Thymus (tissue), 11 donors: Measurements from ENCODE around the gene ADGRB3. TPM values are rescaled to one million over a fixed set of nuclear protein-coding genes. Genes with fewer than 3 reads are reported as not detected.

Experiments used
- DNase-seq, 9 donors: peaks; one replicate each; pipeline ENCODE4 v3.0.0-alpha.2; 2013; ENCODE audit warnings: low spot score in 9 of 9, low read depth in 6 of 9, missing footprints in 1 of 9
- H3K27ac ChIP-seq, 2 donors: one replicate each; pipeline ENCODE4 v1.5.1; 2013; ENCODE audit warnings: control low read depth in 1 of 2, low read depth in 1 of 2, low read length in 1 of 2, mild to moderate bottlenecking in 1 of 2, moderate library complexity in 1 of 2
- H3K27me3 ChIP-seq, 2 donors: one replicate each; pipeline ENCODE4 v1.5.1; 2013; ENCODE audit warnings: low read length in 1 of 2; ENCODE audit not compliant: control insufficient read depth in 2 of 2, insufficient read depth in 1 of 2
- H3K36me3 ChIP-seq, 2 donors: one replicate each; pipeline ENCODE4 v1.5.1; 2013; ENCODE audit warnings: low read length in 1 of 2, mild to moderate bottlenecking in 1 of 2, moderate library complexity in 1 of 2; ENCODE audit not compliant: control insufficient read depth in 2 of 2, insufficient read depth in 2 of 2
- H3K4me1 ChIP-seq, 2 donors: one replicate each; pipeline ENCODE4 v1.5.1; 2013; ENCODE audit warnings: low read length in 2 of 2; ENCODE audit not compliant: control insufficient read depth in 2 of 2, insufficient read depth in 2 of 2
- H3K4me3 ChIP-seq, 2 donors: one replicate each; pipeline ENCODE4 v1.5.1; 2013; ENCODE audit warnings: low read length in 2 of 2, control low read depth in 1 of 2, mild to moderate bottlenecking in 1 of 2
- H3K9me3 ChIP-seq, 2 donors: one replicate each; pipeline ENCODE4 v1.5.1; 2013; ENCODE audit warnings: low read length in 1 of 2, mild to moderate bottlenecking in 1 of 2; ENCODE audit not compliant: control insufficient read depth in 2 of 2, insufficient read depth in 1 of 2
- WGBS: extraction: QIAGEN DNeasy Blood & Tissue Kit; methylation state at CpG from one replicate; pipeline ENCODE4 v1.1.7; 2013; 5-methylcytosine and 5-hydroxymethylcytosine counted together
- polyA plus RNA-seq: library from polyadenylated mRNA; stranded (reverse); fragments of 200-250 nt; gene quantifications from one replicate; pipeline ENCODE4 v1.2.3, GENCODE V29; 2013
- total RNA-seq: library from RNA; stranded (reverse); fragments of 120-200 nt; gene quantifications from one replicate; pipeline ENCODE4 v1.2.4, GENCODE V29; 2013
- donor health status: healthy.

ADGRB3 gene
- total and polyA plus RNA-seq, 2 donors, result 0.09 TPM

DNA sequence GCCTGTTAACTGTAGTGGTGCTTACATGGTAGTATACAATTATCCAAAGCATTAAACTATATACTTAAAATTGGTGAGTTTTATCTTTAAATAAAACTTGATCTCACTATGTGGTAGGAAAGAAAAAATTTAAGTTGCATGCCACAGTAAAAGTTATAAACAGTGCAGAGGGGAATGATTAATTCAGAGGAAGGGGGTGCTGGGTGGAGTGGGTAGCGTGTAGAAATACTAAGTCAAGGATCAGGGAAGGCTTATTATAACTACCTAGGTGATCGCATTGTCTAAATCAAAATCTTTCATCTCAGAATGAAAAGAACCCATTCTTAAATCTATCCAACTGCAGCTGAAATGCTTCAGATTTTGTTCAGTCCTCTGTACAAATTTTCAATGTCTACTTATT is 428.3 kb downstream of the ADGRB3 start:
- Histone ChIP-seq H3K9me3 (no peaks in the 10 kb centered on the region), H3K27ac (no peak overlapping the region), H3K4me1 (no peaks in the 10 kb centered on the region), H3K27me3 (no peaks in the 10 kb centered on the region), H3K36me3 (no peaks in the 10 kb centered on the region), H3K4me3 (no peak overlapping the region)
- DNase-seq, result no peak
- WGBS, result 94% methylated on average over 2 of the region's 2 CpGs

DNA sequence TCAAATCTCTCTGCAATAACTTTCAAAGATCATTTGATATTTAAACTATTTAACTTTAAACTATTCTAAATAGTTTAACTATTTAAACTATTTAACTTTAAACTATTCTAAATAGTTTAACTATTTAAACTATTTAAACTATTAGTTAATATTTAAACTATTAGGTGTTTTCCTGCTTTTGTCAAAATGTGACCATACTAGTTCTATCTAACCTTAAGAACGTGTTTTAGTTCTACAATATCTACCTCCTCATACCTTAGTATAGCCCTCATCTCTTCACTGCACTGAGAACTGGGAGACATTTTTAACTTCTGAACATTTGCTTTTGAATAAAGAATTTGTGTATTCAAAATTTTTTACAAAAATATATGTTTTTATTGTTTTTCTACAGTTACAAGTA is 429.1 kb downstream of the ADGRB3 start:
- H3K27me3 ChIP-seq, result no peaks in the 10 kb centered on the region
- DNase-seq, result no peak
- no peaks in the 10 kb centered on the region for H3K36me3 ChIP-seq
- H3K4me3 ChIP-seq, result no peak overlapping the region
- no peaks in the 10 kb centered on the region for H3K4me1 ChIP-seq
- no peak overlapping the region for H3K27ac ChIP-seq
- WGBS, result 89% methylated on average over 1 of the region's 1 CpG
- H3K9me3 ChIP-seq, result no peaks in the 10 kb centered on the region

DNA sequence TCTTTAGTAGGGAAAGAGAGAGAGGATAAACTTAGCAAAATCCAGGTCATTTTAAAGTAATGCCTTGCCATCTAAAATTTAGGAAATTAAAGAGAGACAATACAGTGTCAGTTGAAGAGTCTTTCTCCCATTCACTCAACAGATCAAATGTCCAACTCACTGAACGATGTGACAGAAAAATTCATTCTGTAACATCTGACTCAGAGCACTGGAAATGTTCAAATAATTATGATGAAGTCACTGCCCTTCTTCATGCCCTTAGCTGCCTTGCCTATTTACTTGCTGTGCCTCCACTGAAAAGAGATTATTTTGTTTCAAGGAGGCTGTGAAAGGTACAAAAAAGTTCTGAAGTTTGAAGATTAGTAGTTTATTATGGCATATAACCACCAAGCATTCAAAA is 434.8 kb downstream of the ADGRB3 start:
- Histone ChIP-seq H3K27ac (no peak overlapping the region), H3K4me3 (no peak overlapping the region), H3K4me1 (no peaks in the 10 kb centered on the region), H3K36me3 (no peaks in the 10 kb centered on the region), H3K9me3 (no peaks in the 10 kb centered on the region), H3K27me3 (no peaks in the 10 kb centered on the region)
- DNase-seq, result no peak
- WGBS, result 95% methylated on average over 1 of the region's 1 CpG

DNA sequence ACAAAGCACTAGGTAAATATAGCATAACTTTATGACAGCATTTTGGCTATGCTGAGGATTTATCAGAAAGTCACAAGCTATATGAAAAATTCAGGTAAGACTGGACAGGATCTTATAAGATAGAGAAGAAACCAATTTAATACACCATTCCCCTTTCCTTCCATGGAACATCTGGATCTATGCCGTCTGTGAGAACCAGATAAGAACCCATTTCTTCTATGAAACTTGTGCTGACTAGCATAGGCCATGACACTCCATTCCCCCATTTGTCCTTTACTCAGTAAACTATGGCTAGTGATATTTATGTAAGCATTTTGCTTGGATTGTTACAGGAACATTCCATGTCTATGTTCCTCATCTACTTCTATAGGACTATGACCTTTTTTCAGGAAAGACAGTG is 437.7 kb downstream of the ADGRB3 start:
- Histone ChIP-seq H3K9me3 (no peaks in the 10 kb centered on the region), H3K36me3 (no peaks in the 10 kb centered on the region), H3K27ac (no peak overlapping the region), H3K27me3 (no peaks in the 10 kb centered on the region), H3K4me3 (no peak overlapping the region), H3K4me1 (no peaks in the 10 kb centered on the region)
- WGBS, result 96% methylated on average over 1 of the region's 1 CpG
- no peak for DNase-seq

DNA sequence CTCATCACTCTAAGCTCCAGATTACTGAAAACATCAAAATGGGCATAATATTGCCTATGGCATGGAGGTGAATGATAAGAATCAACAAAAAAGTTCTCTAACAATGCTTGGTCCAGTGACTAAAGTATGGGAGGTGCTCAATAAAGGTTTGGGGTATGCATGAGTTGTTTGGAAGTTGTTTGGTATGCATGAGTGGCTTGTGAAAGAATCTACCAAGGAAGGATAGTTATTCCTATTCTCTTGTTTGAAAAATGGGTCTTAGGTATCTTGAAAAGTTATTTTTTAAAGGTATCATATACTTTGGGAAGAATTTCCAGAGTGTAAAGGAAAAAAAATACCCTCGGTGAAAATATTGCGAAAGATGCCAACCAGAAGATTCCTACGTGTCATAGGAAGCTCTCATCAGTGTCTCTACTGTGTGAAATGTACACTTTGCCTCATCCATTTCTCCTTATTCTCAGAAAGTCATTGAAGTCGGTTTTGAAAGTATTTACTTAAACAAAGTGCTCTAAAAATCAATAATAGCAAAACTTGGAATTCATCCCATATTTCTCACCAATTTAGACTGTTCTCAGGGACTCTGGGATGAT is 449.8 kb downstream of the ADGRB3 start:
- no peak for DNase-seq
- H3K9me3 ChIP-seq, result no peaks in the 10 kb centered on the region
- H3K4me3 ChIP-seq, result no peak overlapping the region
- WGBS, result 90% methylated on average over 4 of the region's 4 CpGs
- no peaks in the 10 kb centered on the region for H3K36me3 ChIP-seq
- no peaks in the 10 kb centered on the region for H3K27me3 ChIP-seq
- no peak overlapping the region for H3K27ac ChIP-seq
- H3K4me1 ChIP-seq, result no peaks in the 10 kb centered on the region

DNA sequence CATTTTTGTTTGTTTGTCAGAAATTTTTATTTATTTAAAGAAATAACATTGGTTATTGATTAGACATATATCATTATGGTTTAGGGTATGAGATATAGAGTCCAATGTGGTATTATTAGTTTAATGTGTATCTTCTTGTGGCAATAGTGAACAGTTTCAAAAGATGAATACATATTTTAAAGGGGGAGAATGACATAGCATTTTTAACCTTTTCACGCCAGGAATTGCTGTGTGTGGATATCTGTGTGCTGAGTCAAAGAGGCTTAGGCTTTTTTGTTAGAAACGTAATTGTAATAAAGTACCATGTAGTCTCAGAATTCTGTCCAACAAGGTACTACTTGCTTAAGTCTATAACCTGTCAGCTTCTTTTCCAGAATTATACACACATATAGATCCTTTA is 451.6 kb downstream of the ADGRB3 start:
- Histone ChIP-seq H3K36me3 (no peaks in the 10 kb centered on the region), H3K27me3 (no peaks in the 10 kb centered on the region), H3K9me3 (no peaks in the 10 kb centered on the region), H3K27ac (no peak overlapping the region), H3K4me1 (no peaks in the 10 kb centered on the region), H3K4me3 (no peak overlapping the region)
- WGBS, result 90% methylated on average over 2 of the region's 2 CpGs
- DNase-seq, result no peak

DNA sequence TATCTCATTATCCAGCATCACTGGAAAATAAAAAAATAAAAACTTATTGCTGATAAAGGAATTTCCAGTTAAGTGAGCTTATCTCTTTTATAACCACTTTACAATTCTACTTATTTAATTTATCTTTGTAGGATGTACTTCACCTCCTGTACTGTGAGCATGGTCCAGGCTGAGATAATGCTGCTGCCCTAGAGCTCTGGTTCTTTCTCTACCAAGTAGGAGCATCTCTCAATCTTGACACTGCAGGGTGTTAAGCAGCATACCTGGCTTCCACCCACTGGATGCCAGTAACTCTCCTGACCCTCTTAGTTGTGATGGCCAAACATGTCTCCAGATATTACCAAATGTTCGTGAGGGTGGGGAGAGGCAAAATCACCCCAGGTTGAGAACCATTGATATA is 454.5 kb downstream of the ADGRB3 start:
- WGBS, result 84% methylated on average over 1 of the region's 1 CpG
- Histone ChIP-seq H3K27me3 (no peaks in the 10 kb centered on the region), H3K4me1 (no peaks in the 10 kb centered on the region)

DNA sequence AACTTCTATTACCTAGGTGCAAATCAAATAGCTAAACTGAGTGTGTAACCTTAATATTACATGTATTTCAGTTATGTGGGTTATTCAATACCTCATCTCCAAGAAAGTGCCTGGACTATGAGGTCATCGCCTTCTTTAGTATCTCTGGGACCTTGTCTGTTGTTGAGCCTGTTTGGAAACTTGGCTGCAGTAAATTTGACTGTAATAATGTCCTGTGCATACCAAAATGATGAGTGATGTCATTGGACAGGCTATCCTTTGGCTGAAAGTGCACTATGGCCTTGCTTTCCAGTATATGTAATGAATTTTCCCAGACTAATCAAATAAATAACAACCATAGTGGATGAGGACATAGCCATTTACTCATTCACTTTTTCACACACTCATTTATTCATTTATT is 455.1 kb downstream of the ADGRB3 start:
- WGBS, result 85% methylated on average over 1 of the region's 1 CpG
- H3K4me3 ChIP-seq, result no peak overlapping the region
- H3K27me3 ChIP-seq, result no peaks in the 10 kb centered on the region

More for the DNA sequence above, 454.5 kb downstream of the ADGRB3 start:
- no peaks in the 10 kb centered on the region for H3K9me3 ChIP-seq
- H3K4me3 ChIP-seq, result no peak overlapping the region
- DNase-seq, result no peak
- no peaks in the 10 kb centered on the region for H3K36me3 ChIP-seq
- H3K27ac ChIP-seq, result no peak overlapping the region

DNA sequence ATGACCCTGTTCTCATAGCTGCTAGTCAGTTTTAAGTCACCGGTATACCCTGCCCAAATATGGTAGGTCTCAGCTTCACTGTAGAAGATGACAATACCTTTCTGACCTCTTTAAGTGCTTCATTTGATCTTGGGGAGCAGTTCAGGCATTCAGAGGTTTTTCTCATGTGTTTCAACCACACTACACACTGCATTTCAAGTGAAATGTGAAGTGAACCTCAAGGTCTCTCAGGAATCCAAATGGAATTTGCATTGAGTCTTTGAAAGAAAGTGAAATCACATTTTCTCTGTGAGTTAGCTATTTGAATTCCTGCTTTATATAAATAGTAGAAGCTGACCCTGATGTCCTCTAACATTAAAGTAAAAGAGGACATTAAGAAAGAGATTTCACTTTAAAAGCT is 461.6 kb downstream of the ADGRB3 start:
- 97% methylated on average over 1 of the region's 1 CpG for WGBS
- no peaks in the 10 kb centered on the region for H3K36me3 ChIP-seq
- no peak for DNase-seq

More for the DNA sequence above, 455.1 kb downstream of the ADGRB3 start:
- H3K27ac ChIP-seq, result no peak overlapping the region
- no peaks in the 10 kb centered on the region for H3K36me3 ChIP-seq
- H3K4me1 ChIP-seq, result no peaks in the 10 kb centered on the region
- H3K9me3 ChIP-seq, result no peaks in the 10 kb centered on the region
- DNase-seq, result no peak

DNA sequence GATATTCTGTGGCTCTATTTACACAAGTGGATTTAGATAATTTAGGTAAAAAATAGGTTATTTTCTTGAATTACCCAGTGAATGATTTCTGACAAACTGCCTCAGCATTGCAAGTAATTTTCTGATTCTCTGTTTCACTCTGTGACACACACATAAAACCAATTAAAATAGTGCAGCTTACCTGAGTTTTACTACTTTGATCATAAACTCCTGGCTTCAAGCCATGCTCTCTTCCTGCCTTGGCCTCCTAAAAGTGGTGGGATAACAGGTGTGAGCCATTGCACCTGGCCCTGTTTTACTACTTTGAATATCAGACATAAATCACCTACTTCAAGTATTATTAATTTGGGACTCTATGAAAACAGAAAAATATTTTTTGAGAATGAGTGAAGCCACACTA is 462.9 kb downstream of the ADGRB3 start:
- H3K4me3 ChIP-seq, result no peak overlapping the region
- H3K36me3 ChIP-seq, result no peaks in the 10 kb centered on the region
- DNase-seq, result no peak
- no peak overlapping the region for H3K27ac ChIP-seq
- no peaks in the 10 kb centered on the region for H3K9me3 ChIP-seq
- no peaks in the 10 kb centered on the region for H3K4me1 ChIP-seq
- H3K27me3 ChIP-seq, result no peaks in the 10 kb centered on the region

More for the DNA sequence above, 461.6 kb downstream of the ADGRB3 start:
- Histone ChIP-seq H3K9me3 (no peaks in the 10 kb centered on the region), H3K27ac (no peak overlapping the region), H3K27me3 (no peaks in the 10 kb centered on the region), H3K4me3 (no peak overlapping the region), H3K4me1 (no peaks in the 10 kb centered on the region)
